Natural killer cell (primary cell): ENCODE results near the gene FAM98C. TPM values are rescaled to one million over a fixed set of nuclear protein-coding genes. Genes with fewer than 3 reads are reported as not detected.
A peak's percentile ranks its signal among the peaks of the same experiment; 100 is the strongest.

Source experiments
- ATAC-seq, 3 donors: fragments of 150-1000 bp in 2 of 3; fragments of 200-7000 bp in 1 of 3; cut with Tn5 transposase; 1 replicate in 1 of 3; 2 replicates in 2 of 3; pipeline ENCODE4 v1.10.0; 2021; ENCODE audit warnings: mild to moderate bottlenecking in 2 of 3, moderate library complexity in 2 of 3
- DNase-seq, 2 donors: peaks; one replicate each; pipeline versions ENCODE4 v3.0.0 to v3.0.0-alpha.2; 2013 to 2021; ENCODE audit warnings: mixed read lengths in 1 of 2
- H3K27ac ChIP-seq: one replicate; pipeline ENCODE4 v1.5.1; 2013; ENCODE audit warnings: mild to moderate bottlenecking, low read length
- H3K27me3 ChIP-seq: one replicate; pipeline ENCODE4 v1.6.1; 2013; ENCODE audit warnings: low read length; ENCODE audit not compliant: control insufficient read depth, insufficient read depth
- H3K36me3 ChIP-seq: one replicate; pipeline ENCODE4 v1.6.1; 2013; ENCODE audit warnings: low read length; ENCODE audit not compliant: control insufficient read depth, insufficient read depth
- H3K4me1 ChIP-seq: one replicate; pipeline ENCODE4 v1.6.1; 2013; ENCODE audit warnings: low read length; ENCODE audit not compliant: control insufficient read depth, insufficient read depth
- H3K4me3 ChIP-seq: one replicate; pipeline ENCODE4 v1.5.1; 2013; ENCODE audit warnings: low read length
- H3K9me3 ChIP-seq: one replicate; pipeline ENCODE4 v1.6.1; 2013; ENCODE audit warnings: low read length; ENCODE audit not compliant: control insufficient read depth, insufficient read depth
- H3K27ac Mint-ChIP-seq, 2 donors: one replicate each; pipeline ENCODE4 v1.8.0; 2022; ENCODE audit warnings: mild to moderate bottlenecking in 2 of 2, mixed read lengths in 2 of 2, moderate library complexity in 1 of 2
- H3K27me3 Mint-ChIP-seq, 2 donors: one replicate each; pipeline ENCODE4 v1.8.0; 2022; ENCODE audit warnings: low read depth in 2 of 2, mixed read lengths in 2 of 2
- H3K36me3 Mint-ChIP-seq: one replicate; pipeline ENCODE4 v1.8.0; 2022; ENCODE audit warnings: mixed read lengths
- H3K4me1 Mint-ChIP-seq, 2 donors: one replicate each; pipeline ENCODE4 v1.8.0; 2022; ENCODE audit warnings: mixed read lengths in 2 of 2
- H3K4me3 Mint-ChIP-seq: one replicate; pipeline ENCODE4 v1.8.0; 2022; ENCODE audit warnings: mild to moderate bottlenecking, moderate library complexity, mixed read lengths
- H3K9me3 Mint-ChIP-seq, 2 donors: one replicate each; pipeline ENCODE4 v1.8.0; 2022; ENCODE audit warnings: mixed read lengths in 2 of 2
- WGBS: methylation state at CpG from one replicate; pipeline ENCODE4 v1.1.7; 2013; ENCODE audit warnings: missing lambda C conversion rate; ENCODE audit not compliant: insufficient coverage; 5-methylcytosine and 5-hydroxymethylcytosine counted together
- intact Hi-C: fragments of 100-400 bp; cut with micrococcal nuclease; formaldehyde crosslinking; loops from one replicate; pipeline ENCODE4 v1.14.2; 2022
- total RNA-seq, 4 donors: library from RNA; stranded (reverse); fragments of 120-200 nt in 1 of 4; gene quantifications; one replicate each; pipeline versions ENCODE4 v1.2.3 to v1.2.4, GENCODE V29; 2013 to 2022
- TF ChIP-seq, protein P1 (sequence below): fragments of 200-600 bp; IDR thresholded peaks from one replicate; pipeline ENCODE4 v1.8.0; 2022; ENCODE audit warnings: antibody characterized with exemption

FAM98C gene
- total RNA-seq, 3 donors from 2014 or later (not counting 1 experiment from before 2014, with no cell fraction given), result 36.9 to 42.1 (median 41.6) TPM

DNA sequence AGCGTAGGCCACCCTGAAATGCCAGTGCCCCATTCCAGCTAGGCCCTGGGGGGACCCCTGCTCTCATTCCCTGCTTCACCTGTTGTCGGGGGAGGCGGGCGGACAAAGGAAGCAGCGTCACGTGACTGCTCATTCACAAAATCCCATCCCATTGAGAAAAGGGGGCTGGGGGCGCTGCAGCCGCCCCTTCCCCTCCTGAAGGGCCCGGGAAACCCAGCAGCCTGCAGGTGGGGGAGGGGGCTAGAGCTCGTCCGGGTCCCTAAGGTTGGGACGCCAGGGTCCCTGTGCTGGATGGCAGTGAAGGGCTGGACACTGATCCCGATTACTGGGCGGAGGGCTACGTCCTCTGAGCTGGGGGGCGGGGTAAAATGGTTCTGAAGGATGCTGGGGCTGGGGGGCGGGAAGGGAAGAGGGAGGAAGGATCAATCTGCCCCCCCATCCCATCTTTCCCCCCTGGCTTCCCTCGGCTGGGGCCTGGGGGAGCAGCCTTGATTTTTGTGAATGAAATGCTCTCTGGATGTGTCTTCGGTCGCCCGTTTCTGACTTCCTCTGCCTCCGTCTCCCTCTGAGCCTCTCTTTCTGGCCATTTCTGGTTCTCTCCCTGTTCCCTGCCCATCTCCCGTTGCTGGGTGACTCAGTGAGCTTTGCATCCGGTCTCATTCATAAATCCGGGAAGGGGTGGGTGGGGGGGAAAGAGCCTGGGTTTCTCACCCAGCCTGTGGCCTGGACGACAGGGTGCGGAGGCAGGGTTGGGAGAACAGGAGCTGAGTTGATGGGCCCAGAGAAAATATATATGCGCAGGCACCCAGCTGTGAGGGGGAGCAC is 13.6 kb upstream of the FAM98C start:
- no peak overlapping the region for H3K27ac Mint-ChIP-seq
- Histone ChIP-seq H3K9me3 (no peaks in the 10 kb centered on the region), H3K4me3 (no peak overlapping the region), H3K4me1 (peaks cover 36% of the 10 kb centered on the region), H3K27ac (no peak overlapping the region), H3K36me3 (peaks cover 2% of the 10 kb centered on the region), H3K27me3 (peaks cover 19% of the 10 kb centered on the region)
- ATAC-seq (no peak), DNase-seq (no peak)
- intact Hi-C loops, result loop anchor here (2.0 kb wide), 1 partner anchor 15 kb away; the partner anchor contains the start of gene PSMD8
- H3K9me3 Mint-ChIP-seq, result no peaks in the 10 kb centered on the region
- TF ChIP-seq, protein P1, sequence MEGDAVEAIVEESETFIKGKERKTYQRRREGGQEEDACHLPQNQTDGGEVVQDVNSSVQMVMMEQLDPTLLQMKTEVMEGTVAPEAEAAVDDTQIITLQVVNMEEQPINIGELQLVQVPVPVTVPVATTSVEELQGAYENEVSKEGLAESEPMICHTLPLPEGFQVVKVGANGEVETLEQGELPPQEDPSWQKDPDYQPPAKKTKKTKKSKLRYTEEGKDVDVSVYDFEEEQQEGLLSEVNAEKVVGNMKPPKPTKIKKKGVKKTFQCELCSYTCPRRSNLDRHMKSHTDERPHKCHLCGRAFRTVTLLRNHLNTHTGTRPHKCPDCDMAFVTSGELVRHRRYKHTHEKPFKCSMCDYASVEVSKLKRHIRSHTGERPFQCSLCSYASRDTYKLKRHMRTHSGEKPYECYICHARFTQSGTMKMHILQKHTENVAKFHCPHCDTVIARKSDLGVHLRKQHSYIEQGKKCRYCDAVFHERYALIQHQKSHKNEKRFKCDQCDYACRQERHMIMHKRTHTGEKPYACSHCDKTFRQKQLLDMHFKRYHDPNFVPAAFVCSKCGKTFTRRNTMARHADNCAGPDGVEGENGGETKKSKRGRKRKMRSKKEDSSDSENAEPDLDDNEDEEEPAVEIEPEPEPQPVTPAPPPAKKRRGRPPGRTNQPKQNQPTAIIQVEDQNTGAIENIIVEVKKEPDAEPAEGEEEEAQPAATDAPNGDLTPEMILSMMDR, result no peak
- H3K36me3 Mint-ChIP-seq, result no peaks in the 10 kb centered on the region
- peaks cover 28 to 30% of the 10 kb centered on the region in 2 donors for H3K27me3 Mint-ChIP-seq
- 7% methylated on average over 26 of the region's 28 CpGs for WGBS
- peak overlapping the region; percentile 58 for H3K4me3 Mint-ChIP-seq
- peaks cover 19 to 25% of the 10 kb centered on the region in 2 donors for H3K4me1 Mint-ChIP-seq

DNA sequence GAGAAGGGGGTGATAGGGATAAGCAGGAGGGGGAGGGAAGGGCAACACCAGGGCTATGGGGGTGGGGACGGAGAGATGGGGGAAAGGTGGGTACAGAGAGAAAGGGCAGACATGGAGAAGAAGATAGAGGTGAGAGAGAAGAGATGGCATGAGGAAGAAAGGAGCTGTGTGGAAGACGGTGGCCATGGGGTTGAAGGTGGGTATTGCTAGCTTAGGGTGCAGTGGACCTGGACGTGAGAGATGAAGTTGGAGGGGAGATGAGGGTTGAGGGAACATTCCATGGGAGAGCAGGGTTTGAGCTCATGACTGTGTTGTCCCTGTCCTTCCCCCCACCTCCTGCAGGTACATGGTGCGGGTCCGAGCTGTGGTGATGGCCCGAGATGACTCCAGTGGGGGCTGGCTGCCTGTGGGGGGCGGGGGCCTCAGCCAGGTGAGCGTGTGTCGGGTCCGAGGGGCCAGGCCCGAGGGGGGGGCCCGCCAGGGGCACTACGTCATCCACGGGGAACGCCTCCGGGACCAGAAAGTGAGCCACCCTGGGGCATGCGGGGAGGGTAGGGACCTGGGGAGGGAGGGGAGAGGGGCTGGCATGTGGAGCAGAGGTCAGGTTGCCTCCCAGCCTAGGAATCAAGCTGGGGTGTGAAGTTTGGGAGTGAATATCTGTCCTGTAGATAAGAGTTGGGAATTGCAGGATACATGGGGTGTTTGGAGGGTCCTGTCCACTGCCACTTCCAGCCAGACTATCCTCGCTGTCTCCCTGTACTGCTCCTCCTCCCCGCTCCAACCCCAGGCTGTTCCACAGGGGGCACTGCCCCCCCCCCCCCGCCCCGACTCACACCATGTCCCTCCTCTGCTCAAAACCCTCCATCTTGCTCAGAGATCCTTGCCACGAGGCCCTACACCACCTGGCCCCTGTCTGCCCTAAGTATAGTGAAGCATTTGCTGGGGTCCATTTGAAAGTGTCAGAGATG is 12.7 kb upstream of the FAM98C start:
- no peak overlapping the region for H3K27ac ChIP-seq
- H3K4me1 ChIP-seq, result peaks cover 45% of the 10 kb centered on the region
- intact Hi-C loops, result loop anchor here (2.0 kb wide), 1 partner anchor 15 kb away; the partner anchor contains the start of gene PSMD8
- Mint-ChIP-seq H3K4me3 (peak overlapping the region; percentile 14), H3K36me3 (no peaks in the 10 kb centered on the region), H3K27ac (no peak overlapping the region), H3K4me1 (peaks cover 19 to 33% of the 10 kb centered on the region in 2 donors), H3K27me3 (peaks cover 28 to 33% of the 10 kb centered on the region in 2 donors), H3K9me3 (no peaks in the 10 kb centered on the region)
- no peaks in the 10 kb centered on the region for H3K9me3 ChIP-seq
- no peak for DNase-seq
- WGBS, result 51% methylated on average over 20 of the region's 22 CpGs
- peaks cover 28% of the 10 kb centered on the region for H3K27me3 ChIP-seq
- no peak overlapping the region for H3K4me3 ChIP-seq
- TF ChIP-seq, protein P1, result no peak
- ATAC-seq, result no peak
- no peaks in the 10 kb centered on the region for H3K36me3 ChIP-seq

DNA sequence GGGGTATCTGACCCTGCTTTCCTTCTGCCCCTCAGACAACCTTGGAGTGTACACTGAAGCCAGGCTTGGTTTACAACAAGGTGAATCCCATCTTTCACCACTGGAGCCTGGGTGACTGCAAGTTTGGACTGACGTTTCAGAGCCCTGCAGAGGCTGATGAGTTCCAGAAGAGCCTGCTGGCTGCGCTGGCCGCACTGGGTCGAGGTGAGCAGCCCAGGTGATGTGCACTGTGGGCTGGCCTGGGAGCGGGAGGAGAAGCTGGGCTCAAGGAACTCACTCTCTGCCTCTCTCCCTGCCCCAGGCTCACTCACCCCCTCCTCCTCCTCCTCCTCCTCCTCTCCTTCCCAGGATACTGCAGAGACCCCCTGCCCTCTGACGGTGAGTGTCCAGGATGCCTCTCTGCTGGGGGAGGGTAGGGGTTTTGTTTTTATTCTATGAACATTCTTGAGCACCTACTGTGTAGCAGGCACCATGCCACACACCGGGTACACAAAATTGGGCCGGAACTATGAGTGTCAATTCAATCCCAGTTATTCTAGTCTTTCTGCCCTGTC is 10.9 kb upstream of the FAM98C start:
- Histone ChIP-seq H3K4me1 (peaks cover 33% of the 10 kb centered on the region), H3K27me3 (peaks cover 27% of the 10 kb centered on the region), H3K27ac (no peak overlapping the region), H3K36me3 (no peaks in the 10 kb centered on the region), H3K9me3 (no peaks in the 10 kb centered on the region), H3K4me3 (no peak overlapping the region)
- TF ChIP-seq, protein P1, result no peak
- H3K27ac Mint-ChIP-seq, result no peak overlapping the region
- no peaks in the 10 kb centered on the region for H3K36me3 Mint-ChIP-seq
- no peaks in the 10 kb centered on the region for H3K9me3 Mint-ChIP-seq
- H3K4me3 Mint-ChIP-seq, result no peak overlapping the region
- 80% methylated on average over 7 of the region's 8 CpGs for WGBS
- intact Hi-C loops, result no loop called here
- H3K4me1 Mint-ChIP-seq, result peaks cover 19 to 40% of the 10 kb centered on the region in 2 donors
- peaks cover 35 to 40% of the 10 kb centered on the region in 2 donors for H3K27me3 Mint-ChIP-seq
- ATAC-seq, result no peak
- no peak for DNase-seq
